HepG2 (cell line): ENCODE results near the gene ARHGAP26. TPM values are rescaled to one million over a fixed set of nuclear protein-coding genes. Genes with fewer than 3 reads are reported as not detected.

Source experiments
- ATAC-seq: fragments of 200-7000 bp; cut with Tn5 transposase; 3 replicates; pipeline ENCODE4 v1.9.1; 2020; ENCODE audit warnings: mild to moderate bottlenecking, moderate library complexity
- BruUV-seq: library from RNA; stranded (reverse); fragments of 400-500 nt; replicated peaks from 2 replicates; lab custom pipeline; 2021; lab: Mats Ljungman, UMichigan
- CTCF ChIA-PET: fragments of 300-600 bp; formaldehyde crosslinking; extraction: SDS; loops from one replicate; lab custom pipeline; 2021; ENCODE audit warnings: low total read pairs, inconsistent platforms, low intra/inter-chr PET ratio; lab: Yijun Ruan, JAX
- POLR2A ChIA-PET: fragments of 350-600 bp; sonication (Branson Sonifier 250); formaldehyde crosslinking; loops from one replicate; lab custom pipeline; 2020; ENCODE audit warnings: antibody characterized with exemption, inconsistent platforms; lab: Yijun Ruan, JAX
- DNase-seq: peaks from one replicate; pipeline ENCODE4 v3.0.0-alpha.2; 2015; ENCODE audit warnings: low spot score
- FAIRE-seq: peaks from 3 replicates; lab custom pipeline; 2011; peaks lifted over from hg19 to GRCh38; lab: Jason Lieb, UNC
- H2AFZ ChIP-seq: one replicate; pipeline ENCODE4 v1.6.1; 2011; ENCODE audit warnings: low read length, inconsistent platforms
- H3K27ac ChIP-seq: fragments of 300-600 bp; 3 replicates; pipeline ENCODE4 v1.8.0; 2011; ENCODE audit warnings: mixed run types, mild to moderate bottlenecking, mixed read lengths, low read length, inconsistent platforms; ENCODE audit not compliant: insufficient read depth; ENCODE audit errors: extremely low read length
- H3K27me3 ChIP-seq, 2 experiments: fragments of 200-600 bp in 1 of 2; 2 replicates in 1 of 2; 3 replicates in 1 of 2; pipeline versions ENCODE4 v1.6.0 to v1.8.0; 2011; ENCODE audit warnings: low read length in 2 of 2, mild to moderate bottlenecking in 2 of 2, moderate library complexity in 2 of 2, inconsistent platforms in 1 of 2; ENCODE audit not compliant: insufficient read depth in 2 of 2, control insufficient read depth in 1 of 2
- H3K36me3 ChIP-seq, 2 experiments: fragments of 200-600 bp in 1 of 2; replicated peaks in 1 of 2; 2 replicates in 1 of 2; 3 replicates in 1 of 2; pipeline versions ENCODE4 v1.5.1 to v1.8.0; 2011; ENCODE audit warnings: low read length in 2 of 2, inconsistent platforms in 1 of 2; ENCODE audit not compliant: insufficient read depth in 2 of 2, control insufficient read depth in 1 of 2
- H3K4me1 ChIP-seq: 2 replicates; pipeline ENCODE4 v1.5.1; 2012; ENCODE audit warnings: low read length, inconsistent platforms; ENCODE audit not compliant: insufficient read depth
- H3K4me2 ChIP-seq: 2 replicates; pipeline ENCODE4 v1.6.0; 2011; ENCODE audit warnings: low read depth, low read length, inconsistent platforms
- H3K4me3 ChIP-seq, 3 experiments: fragments of 200-600 bp in 1 of 3; sonication (generic), shearing (Covaris generic) in 1 of 3; replicated peaks in 1 of 3; 2 replicates each; pipeline ENCODE4 v1.5.1; 2011 to 2016; ENCODE audit warnings: low read length in 3 of 3, inconsistent platforms in 2 of 3, low read depth in 2 of 3, mild to moderate bottlenecking in 2 of 3, control low read depth in 1 of 3, mixed read lengths in 1 of 3; ENCODE audit not compliant: insufficient read depth in 1 of 3
- H3K79me2 ChIP-seq: one replicate; pipeline ENCODE4 v1.6.1; 2011; ENCODE audit warnings: low read length, inconsistent platforms; ENCODE audit not compliant: insufficient read depth
- H3K9ac ChIP-seq: 2 replicates; pipeline ENCODE4 v1.6.0; 2011; ENCODE audit warnings: mild to moderate bottlenecking, low read depth, low read length, inconsistent platforms; ENCODE audit not compliant: insufficient read depth
- H3K9me3 ChIP-seq: 2 replicates; pipeline ENCODE4 v1.5.1; 2012; ENCODE audit warnings: mild to moderate bottlenecking, low read length
- H4K20me1 ChIP-seq: 2 replicates; pipeline ENCODE4 v1.6.0; 2011; ENCODE audit warnings: inconsistent platforms, mild to moderate bottlenecking, low read length, moderate library complexity; ENCODE audit not compliant: insufficient read depth
- AGO1 ChIP-seq: fragments of 200-400 bp; formaldehyde crosslinking; IDR thresholded peaks from 2 replicates; pipeline ENCODE4 v1.6.1; 2017; ENCODE audit warnings: mild to moderate bottlenecking, low read depth, low read length, moderate library complexity; ENCODE audit not compliant: poor library complexity, severe bottlenecking
- CBX2 ChIP-seq, 2 experiments: fragments of 200-600 bp in 1 of 2; sonication (generic); formaldehyde crosslinking in 1 of 2; IDR thresholded peaks; 2 replicates each; pipeline versions ENCODE4 v1.7.0 to v1.8.1; 2018 to 2022; ENCODE audit warnings: low read depth in 2 of 2, low read length in 1 of 2, mild to moderate bottlenecking in 1 of 2, missing genetic modification reagents in 1 of 2
- EP300 ChIP-seq, 3 experiments: sonication (generic) in 1 of 3; formaldehyde crosslinking in 1 of 3; IDR thresholded peaks; 2 replicates each; pipeline versions ENCODE4 v1.5.1 to v1.6.1; 2011 to 2020; ENCODE audit warnings: low read depth in 2 of 3, low read length in 2 of 3, borderline replicate concordance in 1 of 3, improper control_type of control experiment in 1 of 3, mild to moderate bottlenecking in 1 of 3, missing genetic modification reagents in 1 of 3, moderate library complexity in 1 of 3
- FOXC1 ChIP-seq: sonication (generic); formaldehyde crosslinking; IDR thresholded peaks from 2 replicates; pipeline ENCODE4 v1.8.0; 2022; ENCODE audit warnings: mild to moderate bottlenecking, missing genetic modification reagents, borderline replicate concordance
- IKZF4 ChIP-seq: sonication (generic); formaldehyde crosslinking; IDR thresholded peaks from 2 replicates; pipeline ENCODE4 v1.5.1; 2020; ENCODE audit warnings: borderline replicate concordance, mild to moderate bottlenecking, low read depth, missing genetic modification reagents; ENCODE audit errors: not compliant biosample characterization
- KAT2B ChIP-seq: fragments of 150-350 bp; IDR thresholded peaks from 2 replicates; pipeline ENCODE4 v1.6.1; 2014; ENCODE audit warnings: low read depth, low read length, borderline replicate concordance
- KLF6 ChIP-seq: IDR thresholded peaks from 2 replicates; pipeline ENCODE4 v1.8.0; 2016; ENCODE audit warnings: missing biosample characterization, missing genetic modification reagents
- MED13 ChIP-seq: sonication (generic); formaldehyde crosslinking; IDR thresholded peaks from 2 replicates; pipeline ENCODE4 v1.5.0; 2020; ENCODE audit warnings: missing genetic modification reagents
- PRPF4 ChIP-seq: fragments of 200-400 bp; formaldehyde crosslinking; IDR thresholded peaks from 2 replicates; pipeline ENCODE4 v1.6.1; 2016; ENCODE audit warnings: low read length, low read depth; ENCODE audit not compliant: poor library complexity, severe bottlenecking
- RERE ChIP-seq: IDR thresholded peaks from 2 replicates; pipeline ENCODE4 v1.6.1; 2016; ENCODE audit warnings: low read depth, missing genetic modification reagents, missing compliant biosample characterization
- SP2 ChIP-seq: sonication (generic); formaldehyde crosslinking; IDR thresholded peaks from 2 replicates; pipeline ENCODE4 v1.5.1; 2020; ENCODE audit warnings: mild to moderate bottlenecking, missing genetic modification reagents
- WGBS: methylation state at CpG from one replicate; pipeline ENCODE4 v1.1.6; 2017; ENCODE audit warnings: low lambda C conversion rate; 5-methylcytosine and 5-hydroxymethylcytosine counted together
- in situ Hi-C: cut with HindIII; loops from 2 replicates; pipeline ENCODE4 v1.10.0; 2017; ENCODE audit warnings: low pct_unique_long_range_greater_than_20kb; ENCODE audit not compliant: extremely low pct_ligation_motif_present
- intact Hi-C: fragments of 100-400 bp; cut with micrococcal nuclease; formaldehyde crosslinking; loops from one replicate; pipeline ENCODE4 v1.10.0; 2022; ENCODE audit not compliant: unreplicated experiment
- polyA plus RNA-seq, 8 experiments: library from polyadenylated mRNA; depleted of rRNA in 3 of 8; stranded (reverse) in 7 of 8; unstranded in 1 of 8; fragments of >200 nt; fragmentation: Illumina TruSeq in 4 of 8; extraction: Trizol in 4 of 8; gene quantifications; 2 replicates each; pipeline versions ENCODE4 v1.2.1 to v1.2.3, GENCODE V29; 2011 to 2016; ENCODE audit warnings: low read depth in 4 of 8, missing spikeins in 1 of 8, mixed read lengths in 1 of 8; ENCODE audit not compliant: insufficient read depth in 1 of 8
- total RNA-seq, 5 experiments: library from RNA; depleted of rRNA; stranded (reverse); fragments of >200 nt; fragmentation: Illumina TruSeq; extraction: Trizol; gene quantifications; 2 replicates each; pipeline ENCODE4 v1.2.3, GENCODE V29; 2016; ENCODE audit warnings: low read depth in 1 of 5
- TF ChIP-seq, protein P1 (sequence below): sonication (generic); formaldehyde crosslinking; IDR thresholded peaks from 2 replicates; pipeline ENCODE4 v1.9.0; 2021; ENCODE audit warnings: missing genetic modification reagents, mild to moderate bottlenecking, borderline replicate concordance

Gene ARHGAP26
- total and polyA plus RNA-seq, 2 of the 13 experiments (the other 11 are each of a cell fraction or from before 2014, with no cell fraction given) = 9.6 to 18.2 TPM

DNA sequence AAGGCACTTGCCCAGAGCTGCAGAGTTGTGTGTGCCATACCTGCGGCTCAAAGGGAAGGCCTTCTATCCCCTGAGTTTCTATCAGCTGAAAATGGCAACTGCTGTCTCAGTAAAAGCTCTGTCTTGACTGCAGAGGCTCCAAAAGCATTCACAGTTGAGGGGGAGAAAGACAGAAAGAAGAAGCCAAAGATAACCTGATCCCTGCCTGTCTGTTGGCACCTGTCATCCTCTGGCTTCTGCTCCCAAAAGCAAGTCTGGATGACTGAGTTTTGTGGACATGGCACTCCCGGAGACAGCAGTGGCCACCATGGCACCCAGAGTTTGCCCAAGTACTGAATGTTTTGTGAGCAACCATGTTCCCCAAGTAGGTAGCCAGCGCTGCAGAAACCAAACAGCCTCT is 456.7 kb downstream of the ARHGAP26 start:
- in situ Hi-C loops = no loop called here
- H3K36me3 ChIP-seq = peaks cover 1 to 5% of the 10 kb centered on the region in 2 experiments; a peak in 1 of 5 replicates
- no peaks in the 10 kb centered on the region for H4K20me1 ChIP-seq
- H3K27ac ChIP-seq = no peak overlapping the region
- H3K79me2 ChIP-seq = no peaks in the 10 kb centered on the region
- POLR2A ChIA-PET = no interaction called here
- H3K4me3 ChIP-seq = no peak overlapping the region
- DNase-seq = no peak
- no peaks in the 10 kb centered on the region for H3K9me3 ChIP-seq
- H3K27me3 ChIP-seq = no peaks in the 10 kb centered on the region
- no TSS peak for BruUV-seq
- intact Hi-C loops = no loop called here
- FAIRE-seq = no peak
- no peak overlapping the region for H2AFZ ChIP-seq
- TF ChIP-seq, protein P1, sequence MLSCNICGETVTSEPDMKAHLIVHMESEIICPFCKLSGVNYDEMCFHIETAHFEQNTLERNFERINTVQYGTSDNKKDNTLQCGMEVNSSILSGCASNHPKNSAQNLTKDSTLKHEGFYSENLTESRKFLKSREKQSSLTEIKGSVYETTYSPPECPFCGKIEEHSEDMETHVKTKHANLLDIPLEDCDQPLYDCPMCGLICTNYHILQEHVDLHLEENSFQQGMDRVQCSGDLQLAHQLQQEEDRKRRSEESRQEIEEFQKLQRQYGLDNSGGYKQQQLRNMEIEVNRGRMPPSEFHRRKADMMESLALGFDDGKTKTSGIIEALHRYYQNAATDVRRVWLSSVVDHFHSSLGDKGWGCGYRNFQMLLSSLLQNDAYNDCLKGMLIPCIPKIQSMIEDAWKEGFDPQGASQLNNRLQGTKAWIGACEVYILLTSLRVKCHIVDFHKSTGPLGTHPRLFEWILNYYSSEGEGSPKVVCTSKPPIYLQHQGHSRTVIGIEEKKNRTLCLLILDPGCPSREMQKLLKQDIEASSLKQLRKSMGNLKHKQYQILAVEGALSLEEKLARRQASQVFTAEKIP (CRISPR knock-in tag) = no peak
- TF ChIP-seq RERE (CRISPR knock-in tag) (no peak), AGO1 (no peak), IKZF4 (CRISPR knock-in tag) (no peak), KLF6 (no peak), SP2 (CRISPR knock-in tag) (no peak), MED13 (no peak), FOXC1 (CRISPR knock-in tag) (no peak), EP300 (IDR thresholded peaks at IDR 0.05; ENCODE audit: low read depth in 2 of 2, low read length in 2 of 2) (no peak), EP300 (CRISPR knock-in tag; IDR thresholded peaks at IDR 0.05; ENCODE audit: borderline replicate concordance) (no peak), CBX2 (IDR thresholded peaks at IDR 0.05; ENCODE audit: low read depth, low read length) (no peak), CBX2 (CRISPR knock-in tag; IDR thresholded peaks at IDR 0.05; ENCODE audit: low read depth) (no peak), PRPF4 (no peak), KAT2B (no peak)
- ATAC-seq = no peak
- no peak overlapping the region for H3K9ac ChIP-seq
- CTCF ChIA-PET = no interaction called here
- H3K4me2 ChIP-seq = no peak overlapping the region
- 93% methylated on average over 3 of the region's 3 CpGs for WGBS
- H3K4me1 ChIP-seq = peaks cover 33% of the 10 kb centered on the region
